HG02610 (cell line): ENCODE measurements around the gene PIK3C3.
"Not testable (repeated sequence)": the region's sequence is repeated elsewhere in the genome, so short reads cannot be mapped to it uniquely, and the experiment has no call there.

Experiments
- ATAC-seq: cut with Tn5 transposase; IDR thresholded peaks from one replicate; pipeline ENCODE4 v1.9.1; 2021; ENCODE audit warnings: mild to moderate bottlenecking, moderate library complexity; ENCODE audit not compliant: unreplicated experiment

Gene PIK3C3

GRCh38 chr18:42068030-42068429 lies 113.0 kb downstream of the PIK3C3 start:
- ATAC-seq = no peak

GRCh38 chr18:42069036-42069435 lies 114.0 kb downstream of the PIK3C3 start:
- no peak for ATAC-seq

DNA sequence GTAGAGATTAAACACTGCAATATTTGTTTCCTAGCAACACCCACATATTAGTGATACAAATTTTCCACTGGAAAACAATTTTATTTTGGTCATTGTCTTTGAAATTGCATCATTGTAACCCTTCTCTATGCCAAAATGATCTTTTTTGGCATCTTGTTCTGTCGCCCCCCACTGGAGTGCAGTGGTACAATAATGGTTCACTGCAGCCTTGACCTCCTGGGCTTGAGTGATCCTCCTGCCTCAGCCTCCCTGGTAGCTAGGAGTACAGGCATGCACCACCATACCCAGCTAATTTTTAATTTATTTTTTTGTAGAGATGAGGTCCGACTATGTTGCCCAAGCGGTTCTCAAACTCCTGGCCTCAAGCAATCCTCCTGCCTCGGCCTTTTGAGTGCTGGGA lies 117.4 kb downstream of the PIK3C3 start:
- no peak for ATAC-seq

- no peak for ATAC-seq
Measured at GRCh38 chr18:42074704-42075103, 119.7 kb downstream of the PIK3C3 start.

- no peak for ATAC-seq
Measured at GRCh38 chr18:42078711-42079110, 123.7 kb downstream of the PIK3C3 start.

GRCh38 chr18:42080340-42080739 lies 125.3 kb downstream of the PIK3C3 start:
- no peak for ATAC-seq

- no peak for ATAC-seq
Measured at GRCh38 chr18:42082415-42083234, 127.6 kb downstream of the PIK3C3 start.

GRCh38 chr18:42086288-42086687 lies 131.3 kb downstream of the PIK3C3 start:
- no peak for ATAC-seq

GRCh38 chr18:42087235-42087634 lies 132.2 kb downstream of the PIK3C3 start:
- ATAC-seq = no peak

- no peak for ATAC-seq
Measured at GRCh38 chr18:42087876-42088275, 132.8 kb downstream of the PIK3C3 start.

DNA sequence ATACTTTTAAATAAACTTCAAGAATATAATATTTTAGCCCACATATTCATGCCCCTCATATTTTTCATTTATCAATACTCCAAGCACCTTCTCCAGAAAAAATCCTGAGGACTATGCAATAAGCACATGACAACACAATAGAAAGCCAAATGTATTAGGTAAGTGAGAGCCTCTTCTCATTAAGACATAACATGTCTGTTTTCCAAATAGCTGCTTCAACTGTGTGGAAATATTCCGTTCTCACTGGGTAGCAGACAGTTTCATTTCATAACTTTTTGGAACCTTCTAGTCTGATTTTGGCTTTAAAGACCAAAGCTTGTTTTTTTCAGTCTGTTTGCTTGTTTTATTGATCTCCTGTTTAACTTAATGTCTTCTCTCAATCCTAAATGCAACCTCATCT lies 137.8 kb downstream of the PIK3C3 start:
- no peak for ATAC-seq

- ATAC-seq = no peak
Measured at GRCh38 chr18:42094875-42095274, 139.8 kb downstream of the PIK3C3 start.

DNA sequence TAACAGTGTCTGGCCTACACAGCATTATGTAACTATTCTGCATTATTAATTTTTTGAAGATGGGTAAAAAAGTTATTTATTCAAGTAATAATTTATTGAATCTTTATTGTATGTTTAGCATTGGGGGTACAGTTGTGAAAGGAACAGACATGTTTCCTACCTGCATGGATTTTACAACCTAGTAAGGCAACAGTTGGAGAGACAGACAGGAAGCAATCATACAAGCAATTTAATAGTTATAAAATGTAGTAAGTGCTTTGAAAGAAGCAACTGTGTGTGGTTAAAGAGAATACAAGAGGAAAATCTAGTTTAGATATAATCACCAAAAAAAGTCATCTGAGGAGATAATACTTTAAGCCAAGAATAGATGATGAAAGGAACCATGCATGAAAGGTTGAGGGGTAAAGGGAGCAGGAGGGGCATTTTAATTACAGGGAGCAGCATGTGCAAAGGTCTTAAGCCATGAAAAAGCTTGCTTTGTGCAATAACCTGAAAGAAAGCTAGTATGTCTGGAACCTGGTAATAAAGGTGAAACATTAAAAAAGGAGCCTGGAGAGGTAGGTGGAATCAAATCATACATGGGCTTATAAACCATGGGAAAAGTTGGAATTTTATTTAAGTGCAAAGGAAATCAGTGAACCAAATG lies 140.8 kb downstream of the PIK3C3 start:
- ATAC-seq = no peak

DNA sequence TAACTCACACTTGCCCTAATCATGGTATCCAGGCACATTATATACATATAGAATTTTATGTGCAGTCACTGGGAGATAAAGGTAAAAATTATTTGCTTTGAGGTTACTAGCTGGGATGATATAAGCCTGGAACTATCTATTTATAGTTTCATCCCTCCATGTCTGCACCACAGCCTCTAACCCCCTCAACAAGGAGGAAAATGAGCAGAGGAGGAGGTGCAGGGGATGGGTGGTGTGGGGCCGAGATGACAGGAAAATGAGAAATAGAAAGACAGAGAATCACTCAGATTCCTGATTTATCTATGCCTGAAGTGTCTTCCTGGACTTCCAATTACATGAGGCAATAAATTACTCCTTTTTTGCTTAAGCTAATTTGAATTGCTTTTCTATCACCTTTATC lies 145.2 kb downstream of the PIK3C3 start:
- no peak for ATAC-seq

DNA sequence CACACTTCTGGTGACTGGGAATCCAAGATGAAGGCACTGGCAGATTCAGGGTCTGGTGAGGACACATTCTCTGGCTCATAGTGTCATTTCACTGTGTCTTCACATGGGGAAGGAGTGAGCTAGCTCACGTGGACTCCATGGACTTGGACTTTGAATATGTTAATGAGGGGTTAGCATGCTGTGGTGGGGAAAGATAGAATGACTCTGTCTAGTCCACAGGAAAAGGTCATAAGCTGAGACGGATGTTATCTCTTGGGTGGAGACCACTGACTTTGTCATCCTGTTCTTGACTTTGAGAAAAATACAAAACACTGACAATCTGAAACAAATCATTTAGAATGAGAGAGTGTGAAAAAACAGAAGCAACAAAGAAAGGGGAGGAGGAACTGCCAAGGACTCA lies 145.9 kb downstream of the PIK3C3 start:
- ATAC-seq = no peak

GRCh38 chr18:42105394-42105793 lies 150.4 kb downstream of the PIK3C3 start:
- ATAC-seq = no peak

DNA sequence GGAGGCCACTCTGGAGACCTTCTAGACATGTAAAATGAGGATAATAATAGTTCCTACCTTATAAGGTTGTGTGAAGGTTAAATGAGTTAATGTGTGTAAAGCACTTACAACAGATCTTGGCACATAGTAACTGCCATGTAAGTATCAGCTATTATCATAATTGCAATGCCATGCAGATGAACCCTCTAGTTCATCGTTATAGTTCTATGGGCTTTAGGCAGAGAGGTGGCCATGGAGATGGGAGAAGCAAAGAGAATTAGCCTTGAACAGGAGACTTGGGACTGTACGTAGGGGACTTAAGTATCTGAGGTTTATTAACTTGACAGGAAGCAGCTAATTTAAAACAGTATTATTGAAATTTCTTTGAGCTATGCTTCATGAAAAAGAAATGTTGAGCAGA lies 151.8 kb downstream of the PIK3C3 start:
- no peak for ATAC-seq

GRCh38 chr18:42107287-42107686 lies 152.3 kb downstream of the PIK3C3 start:
- ATAC-seq = no peak

GRCh38 chr18:42107691-42108450 lies 152.8 kb downstream of the PIK3C3 start:
- ATAC-seq = no peak

DNA sequence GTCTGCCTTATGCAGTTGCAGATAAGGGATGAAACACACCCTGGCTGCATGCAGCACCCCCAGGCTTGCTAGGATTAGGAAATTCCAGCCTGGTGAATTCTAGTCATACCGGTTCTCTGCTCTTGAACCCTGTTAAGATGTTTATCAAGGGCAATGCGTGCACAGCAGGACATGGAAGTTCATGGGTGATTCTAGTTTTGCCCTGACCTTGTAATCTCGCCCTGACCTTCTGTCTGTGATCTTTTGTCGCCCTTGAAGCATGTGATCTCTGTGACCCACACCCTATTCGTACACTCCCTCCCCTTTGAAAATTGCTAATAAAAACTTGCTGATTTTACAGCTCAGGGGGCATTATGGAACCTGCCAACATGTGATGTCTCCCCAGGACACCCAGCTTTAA lies 157.1 kb downstream of the PIK3C3 start:
- not testable (repeated sequence) for ATAC-seq

DNA sequence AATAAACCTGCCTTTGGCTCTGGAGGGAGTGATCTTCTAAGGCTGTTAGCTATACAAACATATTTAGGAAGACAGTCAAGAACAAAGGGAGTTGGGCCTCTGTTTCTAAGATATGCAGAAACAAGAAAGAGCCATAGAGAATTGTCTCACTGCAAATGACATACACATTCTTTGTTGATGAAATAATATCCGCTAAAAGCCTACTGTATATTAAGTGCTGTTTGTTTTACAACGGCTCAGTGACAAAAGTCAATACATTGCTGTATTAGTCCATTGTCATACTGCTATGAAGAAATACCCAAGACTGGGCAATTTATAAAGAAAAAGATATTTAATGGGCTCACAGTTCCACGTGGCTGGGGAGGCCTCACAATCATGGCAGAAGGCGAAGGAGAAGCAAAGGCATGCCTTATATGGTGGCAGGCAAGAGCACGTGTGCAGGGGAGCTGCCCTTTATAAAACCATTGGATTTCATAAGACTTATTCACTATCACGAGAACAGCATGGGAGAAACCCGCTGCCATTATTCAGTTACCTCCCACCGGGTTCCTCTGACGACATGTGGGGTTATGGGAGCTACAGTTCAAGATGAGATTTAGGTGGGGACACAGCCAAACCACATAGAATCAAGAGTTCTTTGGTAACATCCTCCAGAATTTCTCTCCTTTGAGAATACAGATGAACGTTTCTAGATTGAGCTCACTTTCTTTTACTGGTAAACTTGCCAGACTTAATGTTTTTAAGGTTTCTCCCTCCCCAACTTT lies 157.8 kb downstream of the PIK3C3 start:
- ATAC-seq = no peak
